ENCODE measurements around the gene TARBP1. TPM values are rescaled to one million over a fixed set of nuclear protein-coding genes. Genes with fewer than 3 reads are reported as not detected.
A peak's percentile ranks its signal among the peaks of the same experiment; 100 is the strongest.

Gene TARBP1
- total and polyA plus RNA-seq, 9 donors: 4.8 to 26.3 (median 10.8) TPM

- H3K27ac ChIP-seq: no peak overlapping the region
These were observed 9.4 kb upstream of the TARBP1 start for GRCh38 chr1:234488054-234489006.

GRCh38 chr1:234486858-234487840 lies 8.2 kb upstream of the TARBP1 start:
- peak in 2 of 3 donors; percentile 74 to 79 for TF ChIP-seq CTCF (IDR thresholded peaks at IDR 0.05)
- TF ChIP-seq POLR2A (IDR thresholded peaks at IDR 0.05): no peak
- intact Hi-C loops (cut with DNase I): loop anchor here in 2 of 4 donors (5.0 to 10.0 kb wide), 2 partner anchors 605 to 928 kb away; no protein-coding TSS in a partner anchor

More at GRCh38 chr1:234488054-234489006, 9.4 kb upstream of the TARBP1 start:
- no peaks in the 10 kb centered on the region for H3K36me3 ChIP-seq
- intact Hi-C loops (cut with DNase I): loop anchor here in 2 of 4 donors (5.0 to 10.0 kb wide), 2 partner anchors 604 to 926 kb away; no protein-coding TSS in a partner anchor
- no peaks in the 10 kb centered on the region for H3K9me3 ChIP-seq
- 86 to 89% (median 87%) methylated on average over 9 of the region's 9 CpGs for WGBS, 3 donors
- DNase-seq: no peak
- no peak overlapping the region for H3K4me3 ChIP-seq
- TF ChIP-seq POLR2A (IDR thresholded peaks at IDR 0.05) (no peak), CTCF (IDR thresholded peaks at IDR 0.05) (no peak), EP300 (IDR thresholded peaks at IDR 0.05) (no peak)
- no peaks in the 10 kb centered on the region for H3K27me3 ChIP-seq
- no peaks in the 10 kb centered on the region for H3K4me1 ChIP-seq (ENCODE audit: insufficient read depth)

GRCh38 chr1:234484991-234485739 lies 6.2 kb upstream of the TARBP1 start:
- no peaks in the 10 kb centered on the region for H3K4me1 ChIP-seq (ENCODE audit: insufficient read depth)
- H3K4me3 ChIP-seq: no peak overlapping the region
- intact Hi-C loops (cut with DNase I): loop anchor here in 2 of 4 donors (5.0 to 10.0 kb wide), 2 partner anchors 607 to 930 kb away; no protein-coding TSS in a partner anchor
- no peaks in the 10 kb centered on the region for H3K27me3 ChIP-seq
- no peak for DNase-seq
- WGBS, 3 donors: 80 to 83% (median 81%) methylated on average over 17 of the region's 17 CpGs
- H3K27ac ChIP-seq: no peak overlapping the region
- no peaks in the 10 kb centered on the region for H3K9me3 ChIP-seq
- no peaks in the 10 kb centered on the region for H3K36me3 ChIP-seq
- no peak for TF ChIP-seq POLR2A (IDR thresholded peaks at IDR 0.05)
- no peak for TF ChIP-seq CTCF (IDR thresholded peaks at IDR 0.05)
- TF ChIP-seq EP300 (IDR thresholded peaks at IDR 0.05): no peak

More at GRCh38 chr1:234486858-234487840, 8.2 kb upstream of the TARBP1 start:
- H3K4me3 ChIP-seq: no peak overlapping the region
- H3K4me1 ChIP-seq (ENCODE audit: insufficient read depth): no peaks in the 10 kb centered on the region
- no peaks in the 10 kb centered on the region for H3K9me3 ChIP-seq
- H3K36me3 ChIP-seq: no peaks in the 10 kb centered on the region
- no peaks in the 10 kb centered on the region for H3K27me3 ChIP-seq
- DNase-seq: peak in 2 of 5 donors; percentile 26 to 58
- WGBS, 3 donors: 30 to 39% (median 35%) methylated on average over 12 of the region's 12 CpGs
- no peak overlapping the region for H3K27ac ChIP-seq

Measured in ovary (tissue), 9 donors.